DMS 273 treated with DMSO at 0.1 percent for 48 hours (cell line): ENCODE data around the gene PIEZO1.
"Not testable (repeated sequence)": the region's sequence is repeated elsewhere in the genome, so short reads cannot be mapped to it uniquely, and the experiment has no call there.

Experiments
- DNase-seq: peaks from one replicate; lab custom pipeline; 2025; lab: John Stamatoyannopoulos, UW

The PIEZO1 gene, protein sequence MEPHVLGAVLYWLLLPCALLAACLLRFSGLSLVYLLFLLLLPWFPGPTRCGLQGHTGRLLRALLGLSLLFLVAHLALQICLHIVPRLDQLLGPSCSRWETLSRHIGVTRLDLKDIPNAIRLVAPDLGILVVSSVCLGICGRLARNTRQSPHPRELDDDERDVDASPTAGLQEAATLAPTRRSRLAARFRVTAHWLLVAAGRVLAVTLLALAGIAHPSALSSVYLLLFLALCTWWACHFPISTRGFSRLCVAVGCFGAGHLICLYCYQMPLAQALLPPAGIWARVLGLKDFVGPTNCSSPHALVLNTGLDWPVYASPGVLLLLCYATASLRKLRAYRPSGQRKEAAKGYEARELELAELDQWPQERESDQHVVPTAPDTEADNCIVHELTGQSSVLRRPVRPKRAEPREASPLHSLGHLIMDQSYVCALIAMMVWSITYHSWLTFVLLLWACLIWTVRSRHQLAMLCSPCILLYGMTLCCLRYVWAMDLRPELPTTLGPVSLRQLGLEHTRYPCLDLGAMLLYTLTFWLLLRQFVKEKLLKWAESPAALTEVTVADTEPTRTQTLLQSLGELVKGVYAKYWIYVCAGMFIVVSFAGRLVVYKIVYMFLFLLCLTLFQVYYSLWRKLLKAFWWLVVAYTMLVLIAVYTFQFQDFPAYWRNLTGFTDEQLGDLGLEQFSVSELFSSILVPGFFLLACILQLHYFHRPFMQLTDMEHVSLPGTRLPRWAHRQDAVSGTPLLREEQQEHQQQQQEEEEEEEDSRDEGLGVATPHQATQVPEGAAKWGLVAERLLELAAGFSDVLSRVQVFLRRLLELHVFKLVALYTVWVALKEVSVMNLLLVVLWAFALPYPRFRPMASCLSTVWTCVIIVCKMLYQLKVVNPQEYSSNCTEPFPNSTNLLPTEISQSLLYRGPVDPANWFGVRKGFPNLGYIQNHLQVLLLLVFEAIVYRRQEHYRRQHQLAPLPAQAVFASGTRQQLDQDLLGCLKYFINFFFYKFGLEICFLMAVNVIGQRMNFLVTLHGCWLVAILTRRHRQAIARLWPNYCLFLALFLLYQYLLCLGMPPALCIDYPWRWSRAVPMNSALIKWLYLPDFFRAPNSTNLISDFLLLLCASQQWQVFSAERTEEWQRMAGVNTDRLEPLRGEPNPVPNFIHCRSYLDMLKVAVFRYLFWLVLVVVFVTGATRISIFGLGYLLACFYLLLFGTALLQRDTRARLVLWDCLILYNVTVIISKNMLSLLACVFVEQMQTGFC (N-terminal part only)

DNA sequence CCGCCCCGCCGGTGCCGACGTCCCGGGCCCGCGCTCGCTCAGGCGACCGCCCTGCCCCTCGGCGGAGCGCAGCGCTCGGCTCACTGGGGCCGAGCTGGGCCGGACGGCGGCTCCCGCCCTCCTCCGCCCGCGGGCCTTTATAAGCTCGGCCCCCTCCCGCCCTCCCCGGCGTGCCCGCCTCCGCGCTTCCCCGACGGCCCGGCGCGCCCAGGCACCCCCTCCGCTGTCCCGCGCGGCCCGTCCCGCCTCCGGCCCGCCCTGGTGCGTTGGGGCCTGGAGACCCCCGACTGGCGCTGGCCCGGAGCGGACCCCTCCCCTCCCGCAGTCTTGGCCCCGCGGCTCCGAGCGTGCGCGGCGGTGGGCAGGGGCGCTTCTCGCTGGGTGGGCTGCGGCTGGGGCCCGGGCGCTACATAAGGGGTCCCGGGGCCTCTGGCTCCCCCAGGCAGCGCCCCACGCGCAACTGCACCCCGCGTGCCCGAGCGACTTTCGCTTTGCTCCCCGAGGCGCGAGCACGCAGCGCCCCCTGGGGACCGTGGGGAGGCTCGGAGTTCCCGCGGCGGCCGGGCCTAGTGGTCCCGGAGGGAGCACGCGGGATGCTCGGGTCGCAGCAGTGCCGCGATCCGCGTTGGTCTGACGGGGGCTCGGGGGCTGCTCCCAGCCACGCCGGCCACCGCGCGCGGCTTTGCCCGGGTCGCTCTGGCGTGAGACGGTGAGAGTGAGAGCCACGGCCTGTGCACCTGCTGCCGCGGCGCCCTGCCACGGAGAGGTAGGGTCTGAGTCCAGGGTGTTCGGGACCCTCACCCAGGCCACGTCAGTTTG is at the start of gene PIEZO1:
TSS of gene PIEZO1 (minus strand) at position 115 of the 819 bp plus-strand sequence. CDS start 256 bp downstream, outside the sequence.
- no peak for DNase-seq

DNA sequence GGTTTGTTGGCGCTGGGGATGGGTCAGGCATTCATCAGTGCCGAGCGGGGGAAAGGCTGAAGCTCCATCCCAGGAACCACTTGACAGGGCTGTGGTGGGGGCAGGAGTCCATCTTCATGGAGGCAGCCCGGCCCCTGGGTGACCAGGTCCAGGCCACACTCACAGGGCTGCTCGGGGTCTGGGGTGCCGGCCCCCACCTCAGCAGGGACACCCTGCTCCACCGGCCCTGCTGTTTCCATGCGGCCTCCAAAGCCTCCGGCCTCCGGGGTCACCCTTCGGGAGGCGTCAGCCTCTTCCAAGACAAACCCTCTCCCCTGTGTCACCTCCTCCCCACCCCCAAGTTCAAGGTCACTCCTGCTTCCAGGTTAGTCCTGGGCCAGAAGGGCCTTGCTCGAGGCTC is 49.6 kb upstream of the PIEZO1 start:
- no peak for DNase-seq

DNA sequence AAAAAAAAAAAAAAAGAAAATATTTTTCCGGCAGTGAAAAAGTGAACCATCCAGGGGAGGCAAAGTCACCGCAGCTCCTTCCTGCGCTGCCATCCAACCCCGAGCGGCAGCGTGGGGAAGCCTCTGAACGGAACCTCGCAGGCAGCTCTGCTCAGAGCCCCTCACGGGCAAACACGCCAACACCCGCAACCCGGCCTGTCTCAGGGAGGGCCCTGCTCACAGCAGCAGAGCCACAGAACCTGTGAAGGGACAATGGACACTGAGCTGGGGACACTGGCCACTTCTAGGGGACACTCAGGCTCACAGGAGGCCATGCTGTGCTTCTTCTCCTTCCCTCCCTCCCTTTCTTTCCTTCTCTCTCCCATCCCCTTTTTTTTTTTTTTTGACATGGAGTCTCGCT is 48.1 kb upstream of the PIEZO1 start:
- no peak for DNase-seq

DNA sequence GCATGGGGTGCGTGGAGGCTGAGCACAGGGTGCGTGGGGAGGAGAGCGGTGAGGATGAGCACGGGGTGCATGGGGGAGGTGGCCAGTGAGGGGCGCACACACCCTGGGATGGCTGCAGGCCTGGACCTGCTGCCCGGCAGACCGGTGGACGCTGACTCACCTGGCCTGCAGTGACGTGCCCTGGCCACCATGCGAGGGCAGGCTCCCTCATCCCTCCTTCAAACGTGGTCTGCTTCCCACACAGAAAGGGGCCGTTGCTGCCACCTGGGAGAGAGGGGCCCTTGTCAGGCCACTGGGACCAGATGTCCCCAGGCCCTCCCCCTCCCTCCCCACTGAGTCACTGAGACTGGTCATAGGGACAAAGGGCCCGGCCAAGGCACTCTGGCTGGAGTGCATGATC is 46.8 kb upstream of the PIEZO1 start:
- no peak for DNase-seq

DNA sequence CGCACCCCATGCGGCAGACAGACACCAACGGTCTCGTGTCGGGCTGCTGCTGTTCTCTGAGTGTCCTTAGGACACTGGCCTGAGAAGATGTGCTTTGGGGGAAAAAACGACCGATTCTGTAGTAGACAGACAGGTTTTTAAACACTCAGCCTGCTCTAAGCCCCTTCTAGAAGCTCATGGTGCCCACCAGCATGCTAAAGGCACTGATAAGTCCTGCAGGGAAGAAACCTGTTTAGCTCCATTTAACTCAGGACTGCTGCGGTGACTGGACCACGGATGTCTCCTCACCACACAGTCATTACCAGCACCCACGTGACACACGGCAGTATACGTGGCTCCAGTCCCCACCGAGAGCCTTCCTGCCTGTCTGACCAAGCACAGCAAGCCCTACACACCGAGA is 45.8 kb upstream of the PIEZO1 start:
- no peak for DNase-seq

DNA sequence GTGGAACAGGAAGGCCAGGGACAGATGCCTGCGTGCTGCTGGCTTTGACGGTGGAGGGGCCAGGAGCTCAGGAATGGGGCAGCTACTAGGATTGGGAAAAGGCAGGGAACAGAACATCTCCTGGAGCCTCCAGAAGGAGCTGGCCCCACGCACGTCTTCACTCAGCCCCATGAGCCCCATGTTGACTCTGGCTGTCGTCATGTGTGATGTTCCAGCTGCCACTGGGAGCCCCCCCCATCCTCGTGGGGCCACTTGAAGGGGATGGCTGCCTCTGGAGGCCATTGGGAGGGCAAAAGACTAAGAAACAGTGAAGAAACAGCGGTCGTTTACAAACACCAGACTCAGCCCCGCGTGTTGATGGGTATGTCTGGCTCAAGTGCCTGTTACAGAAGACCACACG is 45.2 kb upstream of the PIEZO1 start:
- DNase-seq: no peak

DNA sequence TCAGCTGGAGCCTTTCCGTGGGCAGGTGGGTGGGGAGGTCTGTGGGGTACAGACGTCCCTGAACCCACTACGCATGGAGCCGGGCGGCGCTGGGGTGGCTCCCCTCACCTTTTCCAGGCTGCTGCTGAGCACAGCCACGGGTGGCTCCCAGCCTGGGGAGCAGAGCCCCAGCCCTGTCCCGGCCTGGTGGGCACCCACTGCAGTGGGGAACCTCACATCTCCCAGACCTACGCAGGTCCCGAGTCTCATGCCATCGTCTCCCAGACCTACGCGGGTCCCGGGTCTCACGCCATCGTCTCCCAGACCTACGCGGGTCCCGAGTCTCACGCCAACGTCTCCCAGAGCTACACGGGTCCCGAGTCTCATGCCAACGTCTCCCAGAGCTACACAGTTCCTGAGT is 43.7 kb upstream of the PIEZO1 start:
- no peak for DNase-seq

DNA sequence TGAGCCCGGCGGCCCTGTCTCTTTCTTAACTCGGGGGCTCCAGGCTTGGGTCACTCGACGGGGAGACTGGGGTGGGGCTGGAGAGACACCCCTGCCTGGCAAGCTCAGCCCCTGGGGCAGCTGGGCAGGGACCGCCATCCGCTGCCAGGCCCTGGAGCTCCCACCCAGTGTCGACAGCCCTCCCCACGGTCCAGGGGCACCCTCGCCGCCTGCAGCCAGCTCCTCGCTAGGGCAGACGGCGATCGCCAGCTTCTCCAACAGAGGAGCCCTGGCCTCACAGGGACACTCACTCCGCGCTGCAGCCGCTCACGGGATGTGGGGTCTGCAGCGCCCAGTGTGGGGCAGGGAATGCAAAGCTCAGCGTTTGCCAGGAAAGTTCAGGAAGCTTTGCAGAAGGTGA is 42.7 kb upstream of the PIEZO1 start:
- DNase-seq: no peak

DNA sequence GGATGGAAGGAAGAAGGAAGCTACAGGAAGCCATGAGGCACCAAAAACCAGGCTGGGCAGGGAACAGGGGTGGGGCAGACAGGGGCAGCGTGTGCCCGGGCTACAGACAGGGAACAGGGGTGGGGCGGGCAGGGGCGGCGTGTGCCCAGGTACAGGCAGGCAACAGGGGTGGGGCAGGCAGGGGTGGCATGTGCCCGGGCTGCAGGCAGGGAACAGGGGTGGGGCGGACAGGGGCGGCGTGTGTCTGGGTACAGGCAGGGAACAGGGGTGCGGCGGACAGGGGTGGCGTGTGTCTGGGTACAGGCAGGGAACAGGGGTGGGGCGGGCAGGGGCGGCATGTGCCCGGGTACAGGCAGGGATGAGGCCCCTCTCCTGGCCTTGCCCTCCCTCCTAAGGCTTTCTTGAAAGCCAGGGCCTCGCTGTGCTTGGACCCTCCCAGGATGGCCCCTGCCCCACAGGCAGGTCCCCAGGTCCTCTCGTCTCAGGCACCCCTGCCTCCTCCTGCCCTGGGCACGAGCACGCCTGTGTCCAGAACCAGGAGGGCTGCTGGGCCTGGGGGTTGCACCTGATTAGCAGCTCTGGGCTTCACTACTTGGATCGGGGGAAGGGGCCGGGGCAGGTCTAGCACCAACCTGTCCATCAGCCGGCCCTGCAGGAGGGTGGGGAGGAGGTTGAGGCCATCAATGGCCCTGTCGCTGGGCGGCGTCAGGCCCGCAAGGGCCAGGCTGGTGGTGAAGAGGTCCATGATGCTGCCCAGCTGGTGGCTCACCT is 41.2 kb upstream of the PIEZO1 start:
- DNase-seq: no peak

DNA sequence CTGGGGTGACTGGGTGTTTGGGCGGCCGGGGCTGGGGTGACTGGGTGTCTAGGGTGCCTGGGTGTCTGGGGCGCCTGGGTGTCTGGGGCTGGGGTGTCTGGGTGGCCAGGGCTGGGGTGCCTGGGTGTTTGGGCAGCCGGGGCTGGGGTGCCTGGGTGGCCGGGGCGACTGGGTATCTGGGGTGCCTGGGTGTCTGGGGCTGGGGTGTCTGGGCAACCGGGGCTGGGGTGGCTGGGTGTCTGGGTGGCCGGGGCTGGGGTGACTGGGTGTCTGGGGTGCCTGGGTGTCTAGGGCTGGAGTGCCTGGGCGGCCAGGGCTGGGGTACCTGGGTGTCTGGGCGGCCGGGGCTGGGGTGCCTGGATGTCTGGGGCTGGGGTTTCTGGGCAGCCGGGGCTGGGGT is 40.1 kb upstream of the PIEZO1 start:
- no peak for DNase-seq

DNA sequence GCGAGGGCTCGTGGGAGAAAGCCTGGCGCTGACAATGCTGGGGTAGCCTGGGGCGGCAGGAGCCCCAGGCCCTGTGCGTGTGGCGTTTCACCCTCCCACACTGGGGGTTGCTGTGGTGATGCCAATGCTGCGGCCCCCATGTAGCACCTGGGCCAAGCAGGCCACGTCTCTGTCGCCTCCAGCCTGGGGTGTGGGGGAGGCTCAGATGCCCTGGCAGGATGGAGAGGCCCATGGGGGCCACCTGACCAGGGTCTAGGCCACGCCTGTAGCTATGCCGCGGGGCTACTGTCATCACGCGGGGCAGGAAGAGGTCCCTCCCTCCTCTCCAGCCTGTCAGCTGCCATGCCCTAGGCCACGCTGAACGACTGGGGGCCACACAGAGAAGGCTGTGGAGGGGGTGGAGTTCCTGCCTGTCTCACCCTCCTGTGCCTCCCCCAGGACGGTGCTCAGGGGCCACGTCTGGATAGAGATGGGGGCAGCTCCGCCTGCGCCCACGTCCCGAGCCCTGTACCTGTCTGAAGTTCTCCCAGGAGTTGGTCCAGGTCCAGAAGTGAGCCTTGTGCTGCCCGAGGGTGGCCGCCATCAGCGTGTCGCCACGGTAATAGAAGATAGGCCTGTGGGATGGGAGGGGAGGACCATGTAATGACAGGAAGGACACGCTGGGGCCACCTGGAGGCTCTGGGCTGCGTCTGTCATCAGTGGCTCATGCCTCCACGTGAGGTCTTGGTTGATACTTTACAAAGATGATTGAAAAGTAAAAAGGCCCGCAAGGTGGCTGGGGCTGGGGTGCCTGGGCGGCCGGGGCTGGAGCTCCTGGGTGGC is 39.4 kb upstream of the PIEZO1 start:
- no peak for DNase-seq

DNA sequence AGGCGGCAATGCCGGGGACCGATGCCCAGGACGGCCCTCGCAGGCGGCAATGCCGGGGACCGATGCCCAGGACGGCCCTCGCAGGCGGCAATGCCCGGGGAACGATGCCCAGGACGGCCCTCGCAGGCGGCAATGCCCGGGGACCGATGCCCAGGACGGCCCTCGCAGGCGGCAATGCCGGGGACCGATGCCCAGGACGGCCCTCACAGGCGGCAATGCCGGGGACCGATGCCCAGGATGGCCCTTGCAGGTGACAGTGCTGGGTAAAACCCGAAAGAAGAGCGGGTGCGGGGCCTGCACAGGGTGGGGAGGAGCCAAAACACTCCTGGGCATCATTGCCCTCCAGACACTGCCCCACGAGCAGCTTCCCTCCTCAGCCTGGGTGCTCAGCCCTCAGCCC is 38.6 kb upstream of the PIEZO1 start:
- DNase-seq: not testable (repeated sequence)

DNA sequence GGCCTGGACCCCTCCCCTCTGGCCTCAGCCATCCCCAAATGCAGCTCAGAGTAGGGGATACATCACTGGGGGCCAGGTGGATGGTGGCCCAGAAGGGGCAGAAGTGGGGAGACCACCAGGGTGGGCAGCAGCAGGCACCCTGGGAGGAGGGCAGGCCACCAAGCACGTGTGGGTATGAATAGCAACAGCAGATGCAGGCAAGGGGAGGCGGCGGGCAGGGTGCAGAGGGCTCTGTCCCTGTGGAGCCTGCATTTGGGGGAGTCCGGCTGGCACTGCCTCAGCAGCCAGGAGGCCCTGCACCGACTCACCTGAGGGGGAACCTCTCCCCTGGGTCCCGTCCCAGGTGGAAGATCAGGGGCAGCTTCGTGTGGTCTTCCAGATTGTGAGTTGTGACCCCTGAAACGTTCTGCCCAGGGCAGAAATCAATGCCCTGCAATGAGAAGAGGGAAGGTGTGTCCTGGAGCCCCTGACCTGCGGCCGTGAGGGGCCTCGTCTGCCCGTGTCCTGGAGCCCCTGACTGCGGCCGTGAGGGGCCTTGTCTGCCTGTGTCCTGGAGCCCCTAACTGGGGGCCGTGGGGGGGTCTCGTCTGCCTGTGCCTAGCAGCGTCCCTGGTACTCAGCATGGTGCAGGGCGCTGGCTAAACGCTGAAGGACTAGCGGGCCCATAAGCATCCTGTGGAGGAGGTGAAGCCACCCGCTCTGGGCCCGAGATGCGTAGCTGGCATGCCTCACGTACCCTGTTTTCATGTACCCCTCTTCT is 37.4 kb upstream of the PIEZO1 start:
- no peak for DNase-seq

DNA sequence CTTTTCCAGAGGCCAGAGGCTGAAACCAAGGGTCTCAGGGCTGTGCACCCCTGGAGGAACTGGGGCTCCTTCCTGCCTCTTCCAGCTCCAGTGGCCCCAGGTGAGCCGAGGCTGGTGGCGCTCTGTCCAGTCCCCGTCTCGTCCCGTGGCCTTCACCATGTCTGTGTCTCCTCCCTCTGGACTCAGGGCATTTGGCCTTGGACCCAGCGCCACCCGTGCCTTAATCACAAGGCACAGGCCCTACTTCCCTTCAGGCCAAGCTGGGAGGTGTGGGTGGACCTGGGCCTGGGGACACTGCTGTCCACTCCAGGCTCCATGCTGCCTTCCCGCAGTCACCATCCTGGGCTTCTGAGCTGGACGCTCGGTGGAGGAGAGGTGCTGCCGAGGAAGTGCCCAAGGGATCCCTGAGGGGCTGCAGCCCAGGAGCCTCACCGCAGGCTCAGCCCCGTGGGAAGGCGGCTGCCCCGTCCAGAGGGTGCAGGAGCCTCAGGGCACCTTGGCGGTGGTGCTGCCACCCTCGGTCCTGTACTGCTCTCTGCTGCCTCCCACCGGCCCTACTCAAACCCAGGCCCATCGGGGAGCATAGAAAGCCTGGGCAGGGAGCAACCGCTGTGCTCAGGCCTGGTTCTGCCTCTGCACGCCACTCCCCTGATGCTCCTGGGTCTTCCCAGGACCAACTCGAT is 36.3 kb upstream of the PIEZO1 start:
- no peak for DNase-seq

DNA sequence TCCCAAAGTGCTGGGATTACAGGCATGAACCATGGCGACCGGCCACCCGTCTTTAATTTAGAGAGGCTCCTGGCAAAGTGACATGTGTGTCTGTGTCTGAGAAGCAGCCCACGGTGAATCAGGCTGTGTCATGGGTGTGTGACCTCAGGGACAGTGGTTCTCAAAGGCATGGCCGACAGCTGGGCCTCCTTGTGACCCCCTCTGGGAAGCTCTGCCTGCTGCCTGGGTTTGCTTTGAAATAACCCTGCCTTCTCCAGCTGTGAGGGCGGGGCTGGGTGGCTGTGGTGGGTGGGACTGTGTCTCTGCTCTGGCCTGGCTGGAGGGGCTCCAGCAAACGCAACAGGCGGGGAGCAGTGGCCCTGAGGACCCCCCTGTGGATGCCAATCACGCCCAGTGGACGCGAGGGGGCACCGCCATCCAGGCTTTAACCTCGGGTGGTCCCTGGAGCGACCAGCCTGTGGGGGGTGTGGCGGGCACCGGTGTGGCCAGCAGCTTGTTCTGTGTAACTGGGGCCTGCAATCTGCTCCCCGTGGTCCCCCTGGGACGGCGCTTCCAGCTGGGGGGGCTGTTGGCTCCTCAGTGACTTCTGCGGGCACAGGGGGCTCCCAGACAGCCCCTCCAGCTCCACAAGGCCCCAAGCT is 35.5 kb upstream of the PIEZO1 start:
- no peak for DNase-seq

DNA sequence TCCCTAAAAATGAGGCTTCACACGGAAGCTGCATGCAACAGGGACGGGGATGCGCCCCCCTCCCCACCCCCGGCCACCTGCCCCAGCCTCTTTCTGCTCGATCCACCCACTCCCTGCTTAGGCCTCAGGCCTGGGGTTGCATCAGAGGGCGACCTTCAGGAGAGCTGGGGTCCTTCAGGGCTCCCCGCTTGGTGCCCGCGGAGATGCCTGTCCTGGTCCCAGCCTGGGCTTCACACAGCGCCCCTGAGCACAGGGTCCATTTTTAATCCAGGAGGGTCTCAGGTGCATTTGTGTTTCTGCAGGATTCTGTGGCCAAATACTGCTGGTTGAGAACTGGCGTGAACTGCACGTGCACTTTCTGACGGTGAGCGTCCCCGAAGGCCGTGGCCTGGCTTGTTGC is 34.1 kb upstream of the PIEZO1 start:
- no peak for DNase-seq

DNA sequence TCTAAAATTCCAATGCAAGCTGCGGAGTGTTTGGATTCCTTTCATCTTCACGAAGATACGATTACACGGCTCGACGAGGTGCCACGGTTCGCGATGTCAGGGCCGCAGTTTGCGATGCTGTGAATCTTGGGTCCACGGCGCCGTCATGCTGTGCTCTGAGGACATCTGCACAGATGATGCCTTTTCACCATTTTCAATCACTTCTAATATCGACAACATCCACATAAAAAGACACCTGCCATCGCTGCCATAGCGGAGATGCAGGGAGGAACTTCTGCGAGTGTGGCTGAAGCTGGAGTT is 33.5 kb upstream of the PIEZO1 start:
- DNase-seq: no peak
